OCI-LY3 (cell line): ENCODE results near the gene HEXIM1.
A peak's percentile ranks its signal among the peaks of the same experiment; 100 is the strongest.

Experiments
- H2AFZ ChIP-seq: fragments of 200-600, 300-600 bp; shearing (Covaris generic); 2 replicates; pipeline ENCODE4 v1.6.0; 2014; ENCODE audit warnings: antibody characterized with exemption, low read depth, low read length
- H3K27ac ChIP-seq: fragments of 200-600, 300-600 bp; sonication (generic); 2 replicates; pipeline ENCODE4 v1.5.1; 2014; ENCODE audit warnings: mild to moderate bottlenecking, low read length, moderate library complexity, mixed read lengths
- H3K27me3 ChIP-seq: fragments of 200-600, 300-600 bp; sonication (generic); 2 replicates; pipeline ENCODE4 v1.6.1; 2014; ENCODE audit warnings: low read depth, low read length, mixed read lengths
- H3K36me3 ChIP-seq: fragments of 200-600, 300-600 bp; sonication (generic); replicated peaks from 2 replicates; pipeline ENCODE3; 2014; ENCODE audit warnings: low read depth, low read length, mixed read lengths
- H3K4me1 ChIP-seq: fragments of 300-600, 200-600 bp; sonication (generic); 2 replicates; pipeline ENCODE4 v1.6.1; 2014; ENCODE audit warnings: low read length, mixed read lengths
- H3K4me2 ChIP-seq: fragments of 200-600, 300-600 bp; sonication (generic); 2 replicates; pipeline ENCODE4 v1.6.1; 2014; ENCODE audit warnings: low read length, mixed read lengths
- H3K4me3 ChIP-seq: fragments of 300-600, 200-600 bp; sonication (generic); 2 replicates; pipeline ENCODE4 v1.5.1; 2014; ENCODE audit warnings: antibody characterized with exemption, mild to moderate bottlenecking, low read length, moderate library complexity
- H3K79me2 ChIP-seq: fragments of 300-600, 200-600 bp; shearing (Covaris generic); 2 replicates; pipeline ENCODE4 v1.6.1; 2014; ENCODE audit warnings: mild to moderate bottlenecking, low read length, mixed read lengths
- H3K9ac ChIP-seq: fragments of 300-600, 200-600 bp; shearing (Covaris generic); 2 replicates; pipeline ENCODE4 v1.6.0; 2014; ENCODE audit warnings: mild to moderate bottlenecking, low read length, moderate library complexity
- H3K9me3 ChIP-seq: fragments of 200-600, 300-600 bp; shearing (Covaris generic); 2 replicates; pipeline ENCODE4 v1.6.1; 2014; ENCODE audit warnings: low read length, mixed read lengths; ENCODE audit not compliant: insufficient read depth
- H4K20me1 ChIP-seq: fragments of 200-600, 300-600 bp; sonication (generic); 2 replicates; pipeline ENCODE4 v1.6.1; 2016; ENCODE audit warnings: low read length, mixed read lengths; ENCODE audit not compliant: insufficient read depth
- CTCF ChIP-seq: fragments of 200-600, 300-600 bp; sonication (generic); IDR thresholded peaks from 2 replicates; pipeline ENCODE4 v1.5.1; 2014; ENCODE audit warnings: antibody characterized with exemption, low read length, low read depth
- EZH2phosphoT487 ChIP-seq: fragments of 200-600 bp; shearing (Covaris generic); IDR thresholded peaks from 2 replicates; pipeline ENCODE4 v1.6.1; 2018; ENCODE audit warnings: antibody characterized with exemption, mixed run types, low read depth

HEXIM1 gene

GRCh38 chr17:45190503-45191255 is 42.4 kb downstream of the HEXIM1 start:
- Histone ChIP-seq H3K4me1 (no peaks in the 10 kb centered on the region), H3K27ac (no peak overlapping the region), H2AFZ (no peak overlapping the region), H3K4me2 (no peak overlapping the region), H3K36me3 (peaks cover 4% of the 10 kb centered on the region), H3K79me2 (no peaks in the 10 kb centered on the region), H3K9ac (no peak overlapping the region), H3K4me3 (no peak overlapping the region), H4K20me1 (no peaks in the 10 kb centered on the region), H3K9me3 (no peaks in the 10 kb centered on the region), H3K27me3 (no peaks in the 10 kb centered on the region)
- TF ChIP-seq EZH2phosphoT487: no peak
- no peak for TF ChIP-seq CTCF

GRCh38 chr17:45195424-45195823 is 47.1 kb downstream of the HEXIM1 start:
- H2AFZ ChIP-seq: no peak overlapping the region
- no peaks in the 10 kb centered on the region for H3K79me2 ChIP-seq
- H3K4me2 ChIP-seq: no peak overlapping the region
- H4K20me1 ChIP-seq: no peaks in the 10 kb centered on the region
- no peak overlapping the region for H3K9ac ChIP-seq
- H3K27me3 ChIP-seq: no peaks in the 10 kb centered on the region
- H3K4me1 ChIP-seq: peaks cover 3% of the 10 kb centered on the region; the same call in 1 of the 2 replicates
- peaks cover 4% of the 10 kb centered on the region for H3K36me3 ChIP-seq
- H3K4me3 ChIP-seq: no peak overlapping the region
- H3K27ac ChIP-seq: no peak overlapping the region
- no peaks in the 10 kb centered on the region for H3K9me3 ChIP-seq
- TF ChIP-seq EZH2phosphoT487 (no peak), CTCF (no peak)

- H3K9me3 ChIP-seq: no peaks in the 10 kb centered on the region
- H3K79me2 ChIP-seq: no peaks in the 10 kb centered on the region
- H3K27me3 ChIP-seq: no peaks in the 10 kb centered on the region
- H3K4me2 ChIP-seq: no peak overlapping the region
- H3K36me3 ChIP-seq: peaks cover 4% of the 10 kb centered on the region
- H4K20me1 ChIP-seq: no peaks in the 10 kb centered on the region
- H3K4me3 ChIP-seq: no peak overlapping the region
- H3K9ac ChIP-seq: no peak overlapping the region
- no peak overlapping the region for H2AFZ ChIP-seq
- no peak overlapping the region for H3K27ac ChIP-seq
- no peak for TF ChIP-seq CTCF
- no peak for TF ChIP-seq EZH2phosphoT487
- peaks cover 3% of the 10 kb centered on the region; the same call in 1 of the 2 replicates for H3K4me1 ChIP-seq
Measured at GRCh38 chr17:45197108-45197507, 48.8 kb downstream of the HEXIM1 start.

- H3K79me2 ChIP-seq: no peaks in the 10 kb centered on the region
- H3K4me2 ChIP-seq: peak overlapping the region; percentile 70
- TF ChIP-seq EZH2phosphoT487 (no peak), CTCF (peak; percentile 93)
- peaks cover 4% of the 10 kb centered on the region for H3K36me3 ChIP-seq
- no peaks in the 10 kb centered on the region for H4K20me1 ChIP-seq
- H3K27me3 ChIP-seq: no peaks in the 10 kb centered on the region
- peak overlapping the region; percentile 49; the same call in 1 of the 2 replicates for H3K4me3 ChIP-seq
- peak overlapping the region; percentile 46 for H3K9ac ChIP-seq
- peaks cover 3% of the 10 kb centered on the region; the same call in 1 of the 2 replicates for H3K4me1 ChIP-seq
- H2AFZ ChIP-seq: no peak overlapping the region; the same call in 1 of the 2 replicates
- H3K27ac ChIP-seq: no peak overlapping the region
- H3K9me3 ChIP-seq: no peaks in the 10 kb centered on the region
Measured at GRCh38 chr17:45197555-45198334, 49.5 kb downstream of the HEXIM1 start.
